Mucosa of descending colon (tissue), 3 donors: ENCODE results near the gene PTPRD. TPM values are rescaled to one million over a fixed set of nuclear protein-coding genes. Genes with fewer than 3 reads are reported as not detected.
"Not testable (repeated sequence)": the region's sequence is repeated elsewhere in the genome, so short reads cannot be mapped to it uniquely, and the experiment has no call there.

Source experiments
- ATAC-seq: fragments of 200-7000 bp; cut with Tn5 transposase; one replicate; pipeline ENCODE4 v1.9.1; 2020; ENCODE audit warnings: mild to moderate bottlenecking, moderate library complexity
- DNase-seq, 3 donors: peaks; one replicate each; pipeline ENCODE4 v3.0.0-alpha.2; 2020
- H3K36me3 ChIP-seq: fragments of 200-600 bp; one replicate; pipeline ENCODE4 v1.8.0; 2021; ENCODE audit warnings: low read depth, mild to moderate bottlenecking
- H3K4me1 ChIP-seq: fragments of 200-600 bp; one replicate; pipeline ENCODE4 v1.8.0; 2021; ENCODE audit warnings: low read depth, mild to moderate bottlenecking
- H3K4me3 ChIP-seq: fragments of 200-600 bp; one replicate; pipeline ENCODE4 v1.8.0; 2021; ENCODE audit warnings: mild to moderate bottlenecking
- H3K9me3 ChIP-seq: fragments of 200-600 bp; one replicate; pipeline ENCODE4 v1.8.0; 2021; ENCODE audit warnings: mild to moderate bottlenecking
- intact Hi-C, 2 donors: fragments of 100-400 bp; cut with DNase I in 1 of 2; cut with micrococcal nuclease in 1 of 2; formaldehyde crosslinking; loops; one replicate each; pipeline versions ENCODE4 v1.11.0 to v1.11.1; 2022; cut with DNase I, micrococcal nuclease
- total RNA-seq, 3 donors: library from RNA; stranded (reverse); fragmentation: NEBNext Ultra II Directional in 2 of 3; extraction: Animal tissue kit (Norgen Biotek cat#: 25700) in 2 of 3; gene quantifications; one replicate each; pipeline versions ENCODE4 v1.2.1 to v1.2.4, GENCODE V29; 2021 to 2023
- TF ChIP-seq, protein P1 (sequence below): fragments of 200-600 bp; IDR thresholded peaks from one replicate; pipeline ENCODE4 v1.8.0; 2022; ENCODE audit warnings: antibody characterized with exemption, mild to moderate bottlenecking
- donor health status: DM: no; HTN: no; CAD: no; lungs with moderate emphysema.
- donor health status: DM: no; HTN: no; CAD: no.
- donor health status: DM: no; HTN: yes; CAD: no.

PTPRD gene
- total RNA-seq, 3 donors from 2014 or later = 52.7 to 128 (median 113) TPM

DNA sequence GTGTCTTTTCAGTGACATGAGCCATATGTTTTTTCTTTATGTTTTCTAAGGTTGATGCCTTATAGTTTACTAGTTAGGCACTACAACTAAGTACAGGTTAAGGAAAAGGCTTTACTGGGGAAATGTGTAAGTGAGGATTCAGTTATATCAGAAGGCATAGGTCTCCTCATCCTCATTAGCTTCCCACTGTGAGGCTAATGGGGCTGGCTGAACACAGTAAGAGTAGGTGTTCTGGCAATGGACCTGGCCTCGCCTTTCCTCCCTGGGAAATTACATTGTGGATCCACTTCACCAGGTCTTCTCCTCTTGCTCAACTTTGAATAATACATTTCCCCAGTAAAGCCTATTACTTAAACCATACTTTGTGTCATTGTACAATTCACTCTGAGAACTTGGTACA, 225.5 kb downstream of the PTPRD start:
- DNase-seq (no peak), ATAC-seq (no peak)
- Histone ChIP-seq H3K4me3 (no peak overlapping the region), H3K4me1 (no peaks in the 10 kb centered on the region), H3K9me3 (no peaks in the 10 kb centered on the region), H3K36me3 (no peaks in the 10 kb centered on the region)
- TF ChIP-seq, protein P1, sequence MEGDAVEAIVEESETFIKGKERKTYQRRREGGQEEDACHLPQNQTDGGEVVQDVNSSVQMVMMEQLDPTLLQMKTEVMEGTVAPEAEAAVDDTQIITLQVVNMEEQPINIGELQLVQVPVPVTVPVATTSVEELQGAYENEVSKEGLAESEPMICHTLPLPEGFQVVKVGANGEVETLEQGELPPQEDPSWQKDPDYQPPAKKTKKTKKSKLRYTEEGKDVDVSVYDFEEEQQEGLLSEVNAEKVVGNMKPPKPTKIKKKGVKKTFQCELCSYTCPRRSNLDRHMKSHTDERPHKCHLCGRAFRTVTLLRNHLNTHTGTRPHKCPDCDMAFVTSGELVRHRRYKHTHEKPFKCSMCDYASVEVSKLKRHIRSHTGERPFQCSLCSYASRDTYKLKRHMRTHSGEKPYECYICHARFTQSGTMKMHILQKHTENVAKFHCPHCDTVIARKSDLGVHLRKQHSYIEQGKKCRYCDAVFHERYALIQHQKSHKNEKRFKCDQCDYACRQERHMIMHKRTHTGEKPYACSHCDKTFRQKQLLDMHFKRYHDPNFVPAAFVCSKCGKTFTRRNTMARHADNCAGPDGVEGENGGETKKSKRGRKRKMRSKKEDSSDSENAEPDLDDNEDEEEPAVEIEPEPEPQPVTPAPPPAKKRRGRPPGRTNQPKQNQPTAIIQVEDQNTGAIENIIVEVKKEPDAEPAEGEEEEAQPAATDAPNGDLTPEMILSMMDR = no peak
- intact Hi-C loops = no loop called here

DNA sequence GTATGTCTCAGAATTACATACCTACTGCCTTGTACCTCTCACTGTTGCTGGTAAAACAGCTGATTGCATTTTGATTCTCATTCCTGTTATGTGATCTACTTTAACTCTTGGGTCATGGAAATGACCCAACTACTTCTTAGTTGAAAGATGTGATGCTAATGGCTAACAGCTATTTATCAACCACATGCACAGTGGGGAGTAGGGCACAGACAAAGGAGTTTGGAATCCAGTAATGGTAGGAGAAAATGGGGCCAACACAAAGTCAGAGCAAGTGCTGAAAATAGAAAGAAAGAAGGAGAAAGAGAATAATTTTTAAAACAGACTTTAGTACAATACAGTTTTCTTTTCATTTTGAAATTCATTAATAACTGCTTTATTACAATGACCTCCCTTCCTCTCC, 241.0 kb downstream of the PTPRD start:
- Histone ChIP-seq H3K36me3 (no peaks in the 10 kb centered on the region), H3K4me1 (no peaks in the 10 kb centered on the region), H3K9me3 (no peaks in the 10 kb centered on the region), H3K4me3 (no peak overlapping the region)
- ATAC-seq (no peak), DNase-seq (no peak)
- TF ChIP-seq, protein P1 = no peak
- intact Hi-C loops = no loop called here

DNA sequence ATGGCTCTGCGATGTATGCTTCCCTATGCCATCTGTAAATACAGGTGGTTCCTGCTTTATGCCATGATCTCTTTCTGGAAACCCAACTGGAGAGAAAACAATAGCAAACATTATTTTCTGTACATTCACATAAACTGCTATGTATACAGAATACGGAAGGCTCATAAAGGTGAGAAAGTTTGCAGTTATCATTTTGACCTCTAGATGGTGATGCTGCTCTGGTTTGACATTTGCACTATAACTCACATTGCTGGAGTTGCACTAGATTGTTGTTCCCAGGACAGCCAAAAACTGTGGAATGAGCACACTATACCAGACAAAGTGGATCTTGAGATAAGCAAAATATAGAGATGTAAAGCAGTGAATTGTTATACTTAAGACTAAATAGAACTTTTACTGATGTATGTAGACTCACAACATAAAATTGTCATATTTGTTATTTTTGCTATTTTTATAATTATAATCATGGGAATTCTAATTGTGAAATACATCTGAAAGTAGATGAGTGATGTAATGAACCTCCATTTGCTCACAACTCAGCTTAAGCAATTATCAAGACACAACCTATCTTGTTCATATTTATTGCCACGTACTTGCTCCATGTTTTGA, 246.5 kb downstream of the PTPRD start:
- ATAC-seq = peak; percentile 56

DNA sequence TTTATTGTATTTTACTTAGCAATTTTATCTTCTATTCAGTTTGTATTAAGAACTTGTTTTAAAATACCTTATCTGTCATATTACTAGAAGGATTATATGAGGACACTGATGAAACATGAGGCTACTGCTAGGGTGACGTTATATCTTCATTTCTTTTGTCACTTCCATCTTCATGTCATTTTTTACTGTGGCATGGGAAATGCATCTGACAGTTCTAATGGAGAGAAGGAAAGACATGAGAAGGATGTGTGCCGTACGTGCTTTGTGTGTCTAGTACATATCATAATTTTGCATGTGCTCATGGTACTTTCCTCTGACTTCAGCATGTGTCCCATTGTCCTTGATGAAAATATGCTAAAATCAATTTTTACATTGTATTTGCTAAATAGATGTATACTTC, 258.2 kb downstream of the PTPRD start:
- ATAC-seq (no peak), DNase-seq (no peak)
- TF ChIP-seq, protein P1 = no peak
- Histone ChIP-seq H3K4me1 (no peaks in the 10 kb centered on the region), H3K4me3 (no peak overlapping the region), H3K36me3 (no peaks in the 10 kb centered on the region), H3K9me3 (no peaks in the 10 kb centered on the region)
- intact Hi-C loops = no loop called here

More for the DNA sequence above, 246.5 kb downstream of the PTPRD start:
- intact Hi-C loops = no loop called here
- TF ChIP-seq, protein P1 = no peak
- H3K4me3 ChIP-seq = no peak overlapping the region
- no peaks in the 10 kb centered on the region for H3K4me1 ChIP-seq
- H3K9me3 ChIP-seq = no peaks in the 10 kb centered on the region
- H3K36me3 ChIP-seq = no peaks in the 10 kb centered on the region
- peak in 1 of 3 donors; percentile 35 for DNase-seq

DNA sequence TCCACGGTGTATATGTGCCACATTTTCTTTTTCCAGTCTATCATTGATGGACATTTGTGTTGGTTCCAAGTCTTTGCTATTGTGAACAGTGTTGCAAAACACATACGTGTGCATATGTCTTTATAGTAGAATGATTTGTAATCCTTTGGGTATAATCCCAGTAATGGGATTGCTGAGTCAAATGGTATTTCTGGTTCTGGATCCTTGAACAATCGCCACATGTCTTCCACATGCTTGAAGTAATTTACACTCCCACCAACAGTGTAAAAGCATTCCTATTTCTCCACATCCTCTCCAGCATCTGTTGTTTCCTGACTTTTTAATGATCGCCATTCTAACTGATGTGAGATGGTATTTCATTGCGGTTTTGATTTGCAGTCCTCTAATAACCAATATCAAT, 267.2 kb downstream of the PTPRD start:
- H3K9me3 ChIP-seq, H3K36me3 ChIP-seq, H3K4me1 ChIP-seq, H3K4me3 ChIP-seq, intact Hi-C loops, DNase-seq, ATAC-seq: not testable (repeated sequence)

DNA sequence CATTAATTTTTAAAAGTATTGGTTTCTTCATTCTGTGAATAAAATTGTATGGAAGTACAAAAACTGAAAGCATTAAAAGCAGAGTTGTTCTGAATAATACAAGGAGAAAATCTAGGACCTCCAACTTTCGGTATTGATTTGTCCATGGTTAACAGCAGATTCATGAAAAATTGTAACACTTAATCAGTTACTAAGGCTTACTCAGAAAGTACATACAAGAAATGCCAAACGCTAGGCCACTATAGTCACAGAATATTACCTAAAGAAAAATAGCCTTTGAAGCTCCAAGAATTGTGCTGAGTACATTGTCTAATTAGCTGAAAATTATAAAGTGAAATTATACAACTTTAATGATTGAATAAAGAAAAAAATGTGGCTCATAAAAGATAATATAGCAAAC, 271.7 kb downstream of the PTPRD start:
- ATAC-seq (no peak), DNase-seq (no peak)
- Histone ChIP-seq H3K9me3 (no peaks in the 10 kb centered on the region), H3K4me3 (no peak overlapping the region), H3K4me1 (no peaks in the 10 kb centered on the region), H3K36me3 (no peaks in the 10 kb centered on the region)
- TF ChIP-seq, protein P1 = no peak
- intact Hi-C loops = no loop called here
